A549 treated with CpdA at 1 μM for 4 hours (cell line): ENCODE results near the gene PHC1. TPM values are rescaled to one million over a fixed set of nuclear protein-coding genes. Genes with fewer than 3 reads are reported as not detected.

Source experiments
- total RNA-seq: library from RNA; stranded (reverse); fragments of 200-300 nt; extraction: Qiagen RNA extraction; gene quantifications from 5 replicates; pipeline ENCODE4 v1.2.3, GENCODE V29; 2022; ENCODE audit warnings: low read depth

PHC1 gene
- total RNA-seq, result 8.9 to 14.6 TPM (median 11.5 TPM) in 5 replicates

GRCh38 chr12:8914033-8914715, at the start of gene PHC1:
Gene PHC1, plus strand, starts transcription at chr12:8914509. Its CDS starts 3,169 bp downstream, at chr12:8917678.

GRCh38 chr12:8949342-8950220, 35.3 kb downstream of the PHC1 start, which contains the start of gene M6PR:
Gene M6PR, minus strand, starts transcription at chr12:8949645. Its CDS starts 3,241 bp downstream, at chr12:8946404.

GRCh38 chr12:8989413-8989812, 75.1 kb downstream of the PHC1 start, which contains the start of gene KLRG1:
Gene KLRG1, plus strand, starts transcription at chr12:8989546. Its CDS starts 90 bp downstream, at chr12:8989636.

Other genes starting within 250 kb of the PHC1 start
- gene RIMKLB, start 216.5 kb upstream of the PHC1 start, total RNA-seq, result 14.6 to 17.5 TPM (median 15.8 TPM) in 5 replicates
- gene A2ML1, start 91.9 kb upstream of the PHC1 start, total RNA-seq, result not detected in 5 replicates
- gene M6PR, start 35.1 kb downstream of the PHC1 start, total RNA-seq, result 151 to 174 TPM (median 161 TPM) in 5 replicates
- gene KLRG1, start 75.0 kb downstream of the PHC1 start, total RNA-seq, result 1.1 to 2.1 TPM (median 1.4 TPM) in 5 replicates
- gene A2M, start 201.4 kb downstream of the PHC1 start, total RNA-seq, result 0.47 TPM in 1 of 5 replicates, not detected in the others